Skeletal muscle cell (primary cell): Measurements from ENCODE around the gene PTPN4.

Experiments
- DNase-seq: peaks from one replicate; pipeline ENCODE4 v3.0.0-alpha.2; 2010; ENCODE audit warnings: low read depth
- H3K4me3 ChIP-seq: 2 replicates; pipeline ENCODE4 v1.5.1; 2011; ENCODE audit warnings: low read depth, mild to moderate bottlenecking, control low read depth, low read length, moderate library complexity

PTPN4 gene, protein sequence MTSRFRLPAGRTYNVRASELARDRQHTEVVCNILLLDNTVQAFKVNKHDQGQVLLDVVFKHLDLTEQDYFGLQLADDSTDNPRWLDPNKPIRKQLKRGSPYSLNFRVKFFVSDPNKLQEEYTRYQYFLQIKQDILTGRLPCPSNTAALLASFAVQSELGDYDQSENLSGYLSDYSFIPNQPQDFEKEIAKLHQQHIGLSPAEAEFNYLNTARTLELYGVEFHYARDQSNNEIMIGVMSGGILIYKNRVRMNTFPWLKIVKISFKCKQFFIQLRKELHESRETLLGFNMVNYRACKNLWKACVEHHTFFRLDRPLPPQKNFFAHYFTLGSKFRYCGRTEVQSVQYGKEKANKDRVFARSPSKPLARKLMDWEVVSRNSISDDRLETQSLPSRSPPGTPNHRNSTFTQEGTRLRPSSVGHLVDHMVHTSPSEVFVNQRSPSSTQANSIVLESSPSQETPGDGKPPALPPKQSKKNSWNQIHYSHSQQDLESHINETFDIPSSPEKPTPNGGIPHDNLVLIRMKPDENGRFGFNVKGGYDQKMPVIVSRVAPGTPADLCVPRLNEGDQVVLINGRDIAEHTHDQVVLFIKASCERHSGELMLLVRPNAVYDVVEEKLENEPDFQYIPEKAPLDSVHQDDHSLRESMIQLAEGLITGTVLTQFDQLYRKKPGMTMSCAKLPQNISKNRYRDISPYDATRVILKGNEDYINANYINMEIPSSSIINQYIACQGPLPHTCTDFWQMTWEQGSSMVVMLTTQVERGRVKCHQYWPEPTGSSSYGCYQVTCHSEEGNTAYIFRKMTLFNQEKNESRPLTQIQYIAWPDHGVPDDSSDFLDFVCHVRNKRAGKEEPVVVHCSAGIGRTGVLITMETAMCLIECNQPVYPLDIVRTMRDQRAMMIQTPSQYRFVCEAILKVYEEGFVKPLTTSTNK

DNA sequence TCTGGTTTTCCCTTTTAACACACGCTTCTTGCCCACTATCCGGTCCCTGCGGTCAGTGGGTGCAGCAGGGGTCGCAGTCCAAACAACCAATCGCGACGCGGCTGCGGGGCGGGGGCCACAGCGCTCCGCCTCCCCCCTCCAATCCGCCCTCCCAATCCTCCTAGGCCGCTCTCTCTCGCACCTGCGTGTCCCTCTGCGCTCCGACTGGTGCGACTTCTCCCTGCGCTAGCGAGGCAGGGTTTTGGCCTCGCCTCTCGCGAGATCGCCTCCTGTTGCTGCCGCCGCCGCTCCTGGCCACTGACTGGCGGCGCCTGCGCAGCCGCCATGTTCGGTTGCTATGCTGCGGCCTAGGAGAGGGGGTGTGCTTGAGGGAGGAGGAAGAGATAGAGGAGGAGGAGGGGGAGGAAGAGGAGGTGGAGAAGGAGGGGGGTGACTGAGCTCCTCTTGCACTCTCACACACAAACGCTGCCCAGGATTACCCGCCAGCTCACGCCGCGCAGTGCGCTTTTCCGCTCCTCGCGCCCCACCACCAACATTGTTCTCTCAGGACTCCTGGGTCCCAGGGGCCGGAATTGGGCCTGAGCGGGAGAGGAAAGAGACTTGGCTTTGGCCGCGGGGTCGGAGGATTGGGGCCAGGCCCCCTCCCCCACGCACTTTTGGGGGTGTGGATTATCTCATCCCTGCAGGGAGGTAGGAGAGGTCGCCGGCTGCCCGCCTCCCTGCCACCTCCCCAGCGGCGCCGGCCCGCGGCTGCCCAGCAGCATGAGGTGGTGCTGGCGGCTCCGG lies at the start of gene PTPN4:
PTPN4 (plus strand) TSS at position 472 of the 786 bp plus-strand sequence. CDS start 49,932 bp downstream, outside the sequence.
- H3K4me3 ChIP-seq, result peak within 1 kb of the TSS; percentile 79
- peak; percentile 93 for DNase-seq

DNA sequence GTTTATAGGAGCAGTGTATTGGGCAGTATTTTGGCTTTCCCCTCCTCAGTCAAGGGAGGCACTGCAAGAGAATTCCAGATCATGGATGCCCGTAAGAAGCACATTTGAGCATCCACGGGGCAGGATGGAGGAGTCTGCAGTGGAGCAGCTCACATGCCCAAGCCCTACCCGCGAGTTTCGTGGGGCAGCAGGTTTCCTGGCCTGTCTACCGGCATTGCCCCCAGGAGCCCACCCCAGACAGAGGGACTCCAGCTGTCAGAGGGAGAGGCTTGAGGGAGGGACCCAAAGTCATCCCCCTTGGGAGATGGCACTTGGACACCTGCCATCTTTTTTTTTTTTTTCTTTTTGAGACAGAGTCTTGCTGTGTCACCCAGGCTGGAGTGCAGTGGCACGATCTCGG lies 49.4 kb upstream of the PTPN4 start:
- H3K4me3 ChIP-seq, result no peak overlapping the region
- no peak for DNase-seq

- no peak for DNase-seq
- H3K4me3 ChIP-seq, result no peak overlapping the region
These were observed 48.4 kb upstream of the PTPN4 start for GRCh38 chr2:119711352-119711751.

DNA sequence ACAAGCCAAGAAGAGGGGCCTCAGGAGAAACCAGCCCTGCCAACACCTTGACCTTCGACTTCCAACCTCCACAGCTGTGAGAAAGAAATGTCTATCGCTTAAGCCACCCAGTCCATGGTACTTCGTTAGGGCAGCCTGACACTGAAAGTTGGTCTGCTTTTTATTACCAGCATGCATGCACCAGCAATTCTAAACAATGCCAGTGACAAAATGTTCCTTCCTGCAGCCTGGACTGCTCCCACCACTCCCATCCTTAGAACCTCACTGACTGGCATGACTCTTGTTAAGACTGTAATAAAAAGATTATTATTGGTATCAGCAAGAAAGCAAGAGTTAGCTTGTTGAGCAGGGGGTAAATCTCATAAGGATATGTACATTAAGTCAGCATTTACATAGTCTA lies 47.2 kb upstream of the PTPN4 start:
- no peak overlapping the region for H3K4me3 ChIP-seq
- no peak for DNase-seq

GRCh38 chr2:119713819-119714490 lies 45.8 kb upstream of the PTPN4 start:
- H3K4me3 ChIP-seq, result no peak overlapping the region
- no peak for DNase-seq

GRCh38 chr2:119715409-119716283 lies 44.1 kb upstream of the PTPN4 start:
- no peak for DNase-seq
- H3K4me3 ChIP-seq, result no peak overlapping the region

DNA sequence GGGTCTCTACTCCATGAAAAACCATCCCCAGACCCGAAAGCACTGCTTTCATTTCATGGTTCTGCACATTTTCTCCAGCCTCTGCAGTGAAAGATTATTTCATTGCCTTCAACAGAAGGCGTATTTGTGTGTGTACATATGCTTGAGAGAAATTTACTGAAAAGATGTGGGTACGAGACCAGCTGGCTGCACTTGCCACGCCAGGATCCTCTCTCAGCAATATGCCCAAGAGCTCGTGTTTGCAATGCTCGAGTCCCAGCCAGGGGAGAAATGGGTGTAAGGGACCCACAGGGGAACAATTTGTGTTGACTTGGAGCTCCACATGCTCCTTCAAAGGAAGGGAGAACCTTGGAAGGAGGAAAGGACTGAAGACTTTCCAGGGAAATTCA lies 43.4 kb upstream of the PTPN4 start:
- DNase-seq, result no peak
- H3K4me3 ChIP-seq, result no peak overlapping the region

- no peak overlapping the region for H3K4me3 ChIP-seq
- DNase-seq, result no peak
These were observed 41.0 kb upstream of the PTPN4 start for GRCh38 chr2:119718501-119719260.

- no peak for DNase-seq
These were observed 40.5 kb upstream of the PTPN4 start for GRCh38 chr2:119719261-119719627.

GRCh38 chr2:119721043-119721442 lies 38.7 kb upstream of the PTPN4 start:
- no peak overlapping the region for H3K4me3 ChIP-seq
- DNase-seq, result no peak

More at GRCh38 chr2:119719261-119719627, 40.5 kb upstream of the PTPN4 start:
- H3K4me3 ChIP-seq, result no peak overlapping the region

DNA sequence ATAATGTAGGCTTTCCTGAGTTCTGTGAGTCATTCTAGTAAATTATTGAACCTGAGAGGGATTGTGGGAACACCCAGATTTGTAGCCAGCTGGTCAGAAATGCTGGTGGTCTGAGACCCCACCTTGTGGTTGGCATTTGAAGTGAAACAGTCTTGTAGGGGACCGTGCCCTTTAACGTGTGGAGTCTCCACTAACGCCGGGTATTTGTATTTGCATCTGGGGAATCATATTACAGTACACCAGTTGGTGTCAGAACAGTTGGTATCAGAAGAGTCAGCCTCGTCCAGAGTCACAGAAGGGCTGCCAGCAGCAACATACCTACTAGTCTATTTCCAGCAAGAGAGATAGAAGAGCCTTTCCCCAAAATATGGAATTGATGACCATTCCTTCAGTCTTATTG lies 38.3 kb upstream of the PTPN4 start:
- DNase-seq, result no peak
- no peak overlapping the region for H3K4me3 ChIP-seq

DNA sequence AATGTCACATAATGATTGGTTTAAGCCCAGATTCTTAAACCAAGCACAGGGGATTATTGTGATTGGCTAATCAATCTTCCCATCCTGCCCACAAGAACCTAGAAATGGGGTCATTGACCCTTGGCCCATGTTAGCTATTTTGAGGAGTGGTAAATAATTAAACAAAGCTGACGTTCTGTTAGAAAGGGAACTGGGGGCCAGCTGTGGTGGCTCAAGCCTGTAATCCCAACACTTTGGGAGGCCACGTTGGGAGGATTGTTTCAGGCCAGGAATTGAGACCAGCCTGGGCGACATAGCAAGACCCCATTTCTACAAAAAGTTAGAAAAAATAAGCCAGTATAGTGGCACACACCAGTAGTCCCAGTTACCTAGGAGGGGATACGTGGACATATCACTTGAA lies 37.8 kb upstream of the PTPN4 start:
- no peak overlapping the region for H3K4me3 ChIP-seq
- DNase-seq, result no peak

DNA sequence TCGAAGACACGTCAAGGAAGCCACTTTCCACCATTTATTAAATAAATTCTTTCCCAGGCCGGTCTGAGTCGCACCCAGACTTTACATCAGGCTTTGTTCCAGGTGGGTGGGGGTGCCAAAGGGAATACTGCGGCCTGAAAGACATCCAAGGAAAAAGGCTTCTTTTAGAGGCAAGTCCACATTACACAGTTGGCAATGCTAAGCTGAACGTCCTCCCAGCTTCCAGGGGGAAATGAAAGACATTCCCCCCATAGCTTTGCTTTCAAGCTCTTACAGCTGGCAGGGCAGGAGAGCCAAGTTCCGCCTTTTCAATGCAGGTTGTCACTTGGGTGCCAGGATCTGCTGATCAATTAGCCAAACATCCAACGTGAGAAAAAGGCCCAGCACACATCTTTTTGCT lies 36.5 kb upstream of the PTPN4 start:
- no peak for DNase-seq
- no peak overlapping the region for H3K4me3 ChIP-seq

DNA sequence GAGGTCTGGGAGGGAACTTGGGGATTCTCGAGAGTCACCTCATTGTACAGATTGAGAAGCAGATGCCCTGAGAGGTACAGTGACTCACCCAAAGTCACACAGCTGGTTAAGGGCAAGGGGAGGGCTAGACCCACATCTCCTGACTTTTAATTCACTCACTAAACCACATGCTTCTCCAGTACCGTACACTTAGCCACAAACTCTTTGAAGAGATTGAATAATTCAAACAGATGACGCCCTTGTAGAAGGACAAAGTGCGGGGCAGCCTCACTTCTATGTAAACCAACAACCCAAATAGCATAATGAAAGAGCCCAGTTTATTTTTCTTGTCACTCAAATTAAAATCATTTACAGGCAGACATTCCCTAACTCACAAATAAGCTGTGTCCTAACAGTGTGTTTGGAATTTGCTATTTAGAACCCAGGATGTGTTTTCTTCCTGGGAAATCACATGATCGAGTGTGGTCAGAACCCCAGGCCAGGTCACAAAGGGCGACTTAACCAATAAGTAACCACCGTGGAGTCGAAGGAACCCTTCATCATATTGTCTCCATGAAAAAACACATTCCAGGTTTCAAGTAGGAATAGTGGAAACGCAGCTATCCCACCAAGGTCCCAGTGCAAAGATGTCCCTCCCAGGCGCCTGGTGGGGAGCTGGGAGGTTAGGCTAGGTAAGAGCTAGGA lies 35.8 kb upstream of the PTPN4 start:
- DNase-seq, result no peak
- H3K4me3 ChIP-seq, result no peak overlapping the region

DNA sequence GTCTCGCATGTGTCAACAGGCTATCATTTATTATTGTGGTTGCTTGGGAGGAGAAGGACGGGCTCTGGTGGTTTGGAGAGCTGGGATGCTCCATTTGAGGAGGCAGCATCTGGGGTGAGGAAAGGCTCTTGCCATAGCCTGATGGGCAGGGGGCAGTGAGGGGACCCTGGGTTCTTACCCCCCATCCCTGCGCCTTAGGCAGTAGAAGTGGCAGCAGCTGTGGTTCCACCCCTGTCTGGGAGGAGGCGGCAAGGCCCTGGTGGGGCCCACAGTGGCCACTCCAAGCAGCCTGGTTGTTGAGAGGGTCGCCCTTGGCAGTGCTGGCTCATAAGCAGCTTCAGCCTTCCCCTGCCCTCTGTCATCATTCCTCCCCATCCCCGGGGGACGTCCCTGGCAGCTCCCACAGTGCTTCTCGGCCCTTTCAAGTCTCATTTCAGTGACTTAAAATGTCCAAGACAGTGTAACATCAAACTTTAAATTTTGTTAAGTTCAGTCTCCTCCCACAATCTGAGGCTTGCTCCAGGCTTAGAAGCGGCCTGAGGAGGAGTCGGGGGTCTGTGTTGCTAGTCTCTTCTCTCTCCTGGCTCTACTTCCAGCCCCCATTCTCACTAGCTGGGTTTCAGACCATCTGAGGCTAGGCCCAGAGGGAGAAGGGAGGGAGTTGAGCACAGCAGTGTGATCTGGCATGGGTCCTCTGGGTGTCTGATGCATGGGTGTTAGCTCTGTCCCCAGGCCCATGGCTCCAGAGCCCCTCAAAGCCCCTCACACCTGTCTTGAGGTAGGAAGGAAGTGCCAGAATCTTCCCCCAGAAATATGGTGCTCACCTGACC lies 34.9 kb upstream of the PTPN4 start:
- DNase-seq, result no peak
- no peak overlapping the region for H3K4me3 ChIP-seq

GRCh38 chr2:119727493-119727892 lies 32.2 kb upstream of the PTPN4 start:
- no peak for DNase-seq
- no peak overlapping the region for H3K4me3 ChIP-seq
